DMS153 treated with DMSO at 0.1 percent for 48 hours (cell line): ENCODE measurements around the gene ZNF775.

Source experiments
- DNase-seq: peaks from one replicate; lab custom pipeline; 2025; ENCODE audit not compliant: unreplicated experiment; lab: John Stamatoyannopoulos, UW

The ZNF775 gene

DNA sequence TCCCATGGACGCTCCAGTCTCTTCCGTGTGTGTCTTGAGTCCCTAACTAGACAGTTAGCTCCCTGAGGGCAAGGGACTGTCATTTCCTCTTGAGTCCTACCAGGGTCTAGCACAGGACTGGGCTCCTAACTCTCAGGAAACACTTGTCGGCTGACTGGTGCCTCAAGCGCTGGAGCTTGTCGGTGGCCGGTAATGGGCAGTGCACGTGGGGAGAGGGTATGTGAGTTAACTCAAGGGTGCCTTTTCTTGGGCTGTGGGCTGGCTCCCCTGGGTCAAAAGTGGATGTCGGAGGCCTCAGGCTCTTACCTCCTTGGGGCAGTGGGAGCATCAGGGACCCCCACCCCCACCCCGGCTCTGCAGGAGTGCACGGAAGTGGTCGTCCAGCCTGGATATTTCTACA, 32.9 kb downstream of the ZNF775 start:
- no peak for DNase-seq

- no peak for DNase-seq
Observed at GRCh38 chr7:150412518-150413488, 33.7 kb downstream of the ZNF775 start.

DNA sequence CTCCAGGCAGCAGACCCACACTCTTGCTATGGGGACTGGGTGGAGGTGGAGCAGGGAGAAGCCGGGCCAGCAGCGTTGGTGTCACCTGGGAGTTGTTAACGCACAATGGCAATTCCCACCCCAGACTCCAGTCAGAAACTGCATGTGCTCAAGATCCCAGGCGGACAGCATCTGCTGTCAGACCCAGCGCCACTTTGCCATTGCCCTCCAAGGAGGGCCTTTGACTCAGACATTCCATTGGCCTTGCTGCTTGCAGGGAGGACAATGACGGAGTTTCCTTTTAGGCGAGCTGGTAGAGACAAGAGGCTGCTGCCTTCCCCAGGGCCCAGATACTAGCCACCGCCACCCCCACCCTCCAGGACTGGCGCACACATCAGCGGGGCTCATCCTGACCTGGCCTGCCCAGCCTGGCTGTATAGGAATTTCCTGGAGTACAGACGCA, 34.5 kb downstream of the ZNF775 start:
- no peak for DNase-seq

- no peak for DNase-seq
Observed at GRCh38 chr7:150415161-150416153, 36.3 kb downstream of the ZNF775 start.

GRCh38 chr7:150417239-150417638, 38.1 kb downstream of the ZNF775 start:
- no peak for DNase-seq

DNA sequence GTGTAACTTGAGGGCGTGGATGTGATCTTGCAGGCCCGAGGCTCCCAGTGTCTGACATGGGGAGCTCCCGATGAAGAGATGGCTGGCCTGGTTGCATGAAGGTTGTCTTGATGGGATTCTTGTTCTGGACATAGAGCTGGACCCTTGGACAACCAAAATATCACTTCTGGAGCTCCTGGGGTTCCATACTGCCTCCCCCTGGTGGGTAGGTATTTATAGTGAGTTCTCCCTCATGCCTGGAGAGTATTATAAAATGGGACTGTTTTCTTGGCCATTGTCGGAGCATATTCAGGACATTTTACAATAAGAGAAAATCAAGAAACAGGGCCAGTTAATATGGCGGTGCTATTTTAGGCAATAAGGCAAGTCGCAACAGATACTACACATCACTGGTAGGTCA, 38.7 kb downstream of the ZNF775 start:
- no peak for DNase-seq

- no peak for DNase-seq
Observed at GRCh38 chr7:150420242-150420641, 41.1 kb downstream of the ZNF775 start.

GRCh38 chr7:150420987-150421674, 42.0 kb downstream of the ZNF775 start:
- DNase-seq: peak; percentile 26

GRCh38 chr7:150421831-150422230, 42.7 kb downstream of the ZNF775 start:
- DNase-seq: no peak

DNA sequence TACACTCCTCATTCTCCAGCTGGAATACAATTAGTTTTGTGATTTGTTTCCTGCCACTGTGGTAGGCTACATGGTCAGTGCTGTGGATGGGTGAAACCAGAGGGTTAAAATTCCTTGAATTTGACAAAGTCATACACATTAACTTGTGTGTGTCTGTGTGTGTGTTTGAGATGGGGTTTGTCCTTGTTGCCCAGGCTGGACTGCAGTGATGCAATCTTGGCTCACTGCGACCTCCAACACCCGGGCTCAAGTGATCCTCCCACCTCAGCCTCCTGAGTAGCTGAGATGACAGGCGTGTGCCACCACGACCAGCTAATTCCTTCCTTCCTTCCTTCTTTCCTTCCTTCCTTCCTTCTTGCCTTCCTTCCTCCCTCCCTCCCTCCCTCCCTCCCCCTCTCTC, 46.5 kb downstream of the ZNF775 start:
- no peak for DNase-seq

- no peak for DNase-seq
Observed at GRCh38 chr7:150428671-150429451, 49.7 kb downstream of the ZNF775 start.

- DNase-seq: no peak
Observed at GRCh38 chr7:150429699-150430098, 50.6 kb downstream of the ZNF775 start.

DNA sequence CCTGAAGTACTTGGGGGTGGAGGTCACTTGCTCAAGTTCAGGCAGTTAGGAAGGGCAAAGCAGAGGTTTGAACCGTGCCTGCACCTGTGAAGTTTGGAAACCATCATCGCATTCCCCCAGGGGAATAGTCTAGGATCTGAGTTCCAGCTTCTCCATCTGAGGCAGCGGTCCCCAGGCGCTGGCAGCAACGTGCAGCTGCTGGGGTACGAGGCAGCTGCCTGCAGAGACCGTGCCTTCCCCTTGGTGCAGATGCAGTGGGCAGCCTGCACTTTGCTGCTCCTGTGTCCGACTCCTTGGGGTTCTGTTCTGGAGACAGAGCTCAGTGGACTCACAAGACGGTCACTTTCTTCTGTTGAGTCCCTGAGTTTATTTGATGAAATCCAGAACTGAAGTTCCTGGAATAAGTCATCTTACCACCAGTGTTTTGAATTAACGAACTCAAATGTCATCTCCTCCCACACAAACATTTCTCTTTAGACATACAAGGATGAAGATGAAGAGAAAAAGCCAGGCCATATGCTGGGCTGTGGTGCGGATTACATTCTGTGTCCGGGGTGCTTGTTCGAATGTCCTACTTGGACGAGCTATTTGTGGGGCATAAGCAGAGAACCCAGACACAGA, 51.4 kb downstream of the ZNF775 start:
- no peak for DNase-seq

DNA sequence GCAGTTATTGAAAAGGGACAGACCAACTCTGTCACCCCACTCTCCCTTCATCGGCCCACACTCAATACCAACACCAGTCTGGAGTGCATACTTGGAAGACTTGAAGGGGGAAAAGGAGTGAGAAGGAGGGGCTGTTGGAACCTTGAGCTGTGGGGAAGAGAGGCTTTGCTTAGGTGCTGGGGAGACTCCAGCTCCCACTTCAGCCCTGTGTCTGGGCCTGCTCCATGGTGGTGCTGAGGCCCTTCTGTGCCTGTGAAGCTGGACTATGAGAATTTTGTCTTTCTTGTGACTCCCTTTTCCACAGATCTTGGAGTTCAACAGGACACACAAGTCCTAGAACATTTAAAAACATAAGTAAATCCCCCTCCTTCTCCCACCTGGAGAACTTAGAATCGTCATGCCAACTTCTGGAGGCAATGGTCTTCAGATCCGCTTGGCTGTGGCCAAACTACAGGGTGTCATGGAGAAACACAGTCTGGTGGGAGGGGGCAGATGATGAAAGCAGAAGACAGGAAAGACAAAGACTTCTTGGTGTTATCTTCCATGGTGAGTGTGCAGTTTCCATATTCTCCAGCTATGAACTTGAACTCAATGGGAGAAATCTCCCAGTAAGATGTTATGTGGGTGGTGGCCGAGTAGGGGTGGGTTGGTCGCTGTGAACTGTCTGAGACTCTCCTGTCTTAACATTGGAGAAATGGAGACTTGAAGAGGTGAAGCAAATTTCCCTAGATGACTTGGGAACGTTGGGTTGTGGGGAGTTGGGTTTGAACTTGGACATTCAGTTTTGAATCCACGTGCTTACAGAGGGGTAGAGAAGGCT, 52.9 kb downstream of the ZNF775 start:
- DNase-seq: no peak

DNA sequence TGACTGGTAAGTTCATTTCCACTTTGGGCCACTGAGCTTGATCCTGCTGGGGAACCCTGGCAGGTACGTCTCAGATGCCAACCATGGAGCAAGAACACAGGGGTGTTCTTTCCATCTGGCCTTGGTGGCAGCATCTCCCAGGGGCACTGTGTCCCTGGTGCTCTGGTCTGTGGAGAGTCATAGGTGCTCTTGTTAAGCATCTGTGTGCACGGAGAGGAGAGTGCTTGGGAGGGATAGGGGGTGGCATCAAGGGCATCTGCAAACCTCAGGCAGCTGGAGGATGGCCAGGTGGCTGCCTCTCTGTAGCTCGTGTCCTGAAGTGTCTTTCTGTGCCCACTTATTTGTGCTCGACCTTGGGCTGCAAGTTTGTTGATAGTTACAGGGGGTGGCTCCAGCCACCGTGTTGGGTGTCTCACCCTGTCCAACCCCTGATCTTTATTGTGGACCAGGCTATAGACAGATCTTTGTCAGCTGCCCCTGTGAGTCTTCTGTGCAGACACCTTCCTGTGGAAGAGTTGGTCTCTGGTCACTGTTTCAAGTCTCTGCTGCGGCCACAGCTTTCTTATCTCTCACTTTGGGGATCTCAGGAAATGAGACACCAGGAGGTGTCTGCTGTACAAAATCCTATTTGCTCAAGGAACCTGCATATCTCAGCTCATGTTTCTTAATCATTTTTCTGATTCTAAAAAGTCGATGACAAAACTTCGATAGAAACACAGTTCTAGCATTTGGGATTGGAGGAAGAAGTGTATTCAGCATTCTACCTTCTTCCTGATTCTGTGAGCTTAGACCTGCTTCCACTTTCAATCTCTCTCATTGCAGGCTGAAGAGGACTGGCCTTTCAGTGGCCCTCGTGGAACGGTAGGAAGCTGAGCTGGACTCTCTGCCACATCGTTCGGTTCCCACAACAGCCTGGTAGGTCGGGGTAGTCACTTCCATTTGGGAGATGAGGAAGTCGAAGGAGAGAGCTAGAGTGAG, 54.1 kb downstream of the ZNF775 start:
- DNase-seq: no peak

- no peak for DNase-seq
Observed at GRCh38 chr7:150434240-150434639, 55.1 kb downstream of the ZNF775 start.

- DNase-seq: no peak
Observed at GRCh38 chr7:150435047-150435389, 55.9 kb downstream of the ZNF775 start.
